Measurements from ENCODE around the gene ORC6.

ORC6 gene

DNA sequence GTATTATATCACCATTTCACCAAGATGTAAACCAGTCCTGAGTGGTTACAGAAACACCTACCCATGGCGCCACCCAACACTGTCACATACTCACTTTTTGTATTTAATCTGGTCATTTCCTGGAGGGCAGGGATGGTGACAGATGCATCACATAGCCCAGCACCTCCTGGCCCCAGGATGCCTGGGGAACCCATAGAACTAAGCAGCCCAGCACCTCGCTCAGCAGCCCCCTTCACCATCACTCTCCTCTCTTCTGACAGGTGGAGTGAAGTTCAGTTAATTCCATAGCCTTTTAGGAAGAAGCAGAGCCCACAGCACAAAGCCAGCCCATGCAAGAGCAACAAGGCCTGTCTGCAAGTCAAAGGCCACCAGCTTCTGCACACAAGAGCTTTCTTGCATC is 31.2 kb downstream of the ORC6 start:
- DNase-seq (ENCODE audit: low read depth): no peak
- TF ChIP-seq CTCF (IDR thresholded peaks at IDR 0.05; ENCODE audit: low read depth, low read length, missing control alignments): no peak
- H3K4me3 ChIP-seq (ENCODE audit: low read depth, low read length): no peak overlapping the region

DNA sequence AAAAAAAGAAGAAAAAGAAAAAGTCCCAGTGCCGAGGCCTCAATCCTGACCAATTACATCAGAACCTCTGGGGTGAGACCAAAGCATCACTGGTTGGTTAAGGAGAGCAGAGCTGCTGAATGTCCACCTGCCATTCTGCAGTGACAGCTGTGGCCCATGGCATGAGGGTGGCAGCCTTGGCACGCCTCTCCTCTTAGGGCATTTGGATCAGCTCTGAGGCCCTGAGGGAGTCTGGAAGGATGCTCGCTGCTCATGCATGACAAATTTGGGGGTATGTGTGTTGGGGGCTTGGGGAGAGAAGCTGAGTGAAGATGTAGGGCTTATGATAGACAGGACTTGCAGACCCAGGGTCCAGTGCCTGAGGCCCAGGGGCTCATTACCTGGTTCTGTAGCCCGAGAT is 32.4 kb downstream of the ORC6 start:
- no peak for DNase-seq (ENCODE audit: low read depth)
- no peak for TF ChIP-seq CTCF (IDR thresholded peaks at IDR 0.05; ENCODE audit: low read depth, low read length, missing control alignments)
- H3K4me3 ChIP-seq (ENCODE audit: low read depth, low read length): no peak overlapping the region

- no peak overlapping the region for H3K4me3 ChIP-seq (ENCODE audit: low read depth, low read length)
- no peak for DNase-seq (ENCODE audit: low read depth)
- TF ChIP-seq CTCF (IDR thresholded peaks at IDR 0.05; ENCODE audit: low read depth, low read length, missing control alignments): no peak
Measured at GRCh38 chr16:46727184-46727583, 37.7 kb downstream of the ORC6 start.

DNA sequence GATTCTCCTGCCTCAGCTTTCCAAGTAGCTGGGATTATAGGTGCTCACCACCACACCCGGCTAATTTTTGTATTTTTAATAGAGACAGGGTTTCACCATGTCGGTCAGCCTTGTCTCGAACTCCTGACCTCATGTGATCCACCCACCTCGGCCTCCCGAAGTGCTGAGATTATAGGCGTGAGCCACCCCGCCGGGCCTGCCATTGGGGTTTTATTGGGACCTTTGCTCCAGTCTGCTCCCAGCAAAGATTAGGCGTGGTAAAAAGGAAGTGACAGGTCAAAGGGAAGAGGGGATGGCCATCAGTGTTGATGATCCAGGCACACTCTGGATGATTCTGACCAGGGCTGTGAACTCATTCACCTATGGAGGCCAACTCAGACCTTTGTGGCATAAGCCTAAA is 38.2 kb downstream of the ORC6 start:
- H3K4me3 ChIP-seq (ENCODE audit: low read depth, low read length): no peak overlapping the region
- DNase-seq (ENCODE audit: low read depth): no peak
- TF ChIP-seq CTCF (IDR thresholded peaks at IDR 0.05; ENCODE audit: low read depth, low read length, missing control alignments): no peak

- no peak for TF ChIP-seq CTCF (IDR thresholded peaks at IDR 0.05; ENCODE audit: low read depth, low read length, missing control alignments)
- no peak overlapping the region for H3K4me3 ChIP-seq (ENCODE audit: low read depth, low read length)
- DNase-seq (ENCODE audit: low read depth): no peak
Measured at GRCh38 chr16:46728806-46729205, 39.3 kb downstream of the ORC6 start.

GRCh38 chr16:46729326-46729995 is 40.0 kb downstream of the ORC6 start:
- no peak overlapping the region for H3K4me3 ChIP-seq (ENCODE audit: low read depth, low read length)
- no peak for TF ChIP-seq CTCF (IDR thresholded peaks at IDR 0.05; ENCODE audit: low read depth, low read length, missing control alignments)
- no peak for DNase-seq (ENCODE audit: low read depth)

DNA sequence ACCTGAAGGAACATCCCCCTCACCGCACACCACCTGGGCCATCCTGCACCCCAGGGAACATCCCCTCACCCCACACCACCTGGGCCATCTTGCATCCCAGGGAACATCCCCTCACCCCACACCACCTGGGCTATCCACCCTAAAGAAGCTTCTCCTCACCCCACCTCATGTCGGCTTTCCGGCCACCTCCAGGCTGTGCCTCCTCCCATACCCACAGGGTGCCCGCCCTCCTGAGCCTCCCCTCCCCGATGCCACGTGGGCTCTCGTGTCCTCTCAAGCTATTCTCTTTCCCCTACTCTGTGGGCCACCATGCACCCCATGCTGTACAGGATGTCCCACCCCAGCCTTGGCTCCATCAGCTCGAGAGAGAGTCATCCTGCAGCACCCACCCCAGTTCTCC is 40.7 kb downstream of the ORC6 start:
- TF ChIP-seq CTCF (IDR thresholded peaks at IDR 0.05; ENCODE audit: low read depth, low read length, missing control alignments): no peak
- no peak overlapping the region for H3K4me3 ChIP-seq (ENCODE audit: low read depth, low read length)
- DNase-seq (ENCODE audit: low read depth): no peak
